Measurements from ENCODE around the gene IQSEC3.
"Not testable (repeated sequence)": the region's sequence is repeated elsewhere in the genome, so short reads cannot be mapped to it uniquely, and the experiment has no call there.

The IQSEC3 gene

DNA sequence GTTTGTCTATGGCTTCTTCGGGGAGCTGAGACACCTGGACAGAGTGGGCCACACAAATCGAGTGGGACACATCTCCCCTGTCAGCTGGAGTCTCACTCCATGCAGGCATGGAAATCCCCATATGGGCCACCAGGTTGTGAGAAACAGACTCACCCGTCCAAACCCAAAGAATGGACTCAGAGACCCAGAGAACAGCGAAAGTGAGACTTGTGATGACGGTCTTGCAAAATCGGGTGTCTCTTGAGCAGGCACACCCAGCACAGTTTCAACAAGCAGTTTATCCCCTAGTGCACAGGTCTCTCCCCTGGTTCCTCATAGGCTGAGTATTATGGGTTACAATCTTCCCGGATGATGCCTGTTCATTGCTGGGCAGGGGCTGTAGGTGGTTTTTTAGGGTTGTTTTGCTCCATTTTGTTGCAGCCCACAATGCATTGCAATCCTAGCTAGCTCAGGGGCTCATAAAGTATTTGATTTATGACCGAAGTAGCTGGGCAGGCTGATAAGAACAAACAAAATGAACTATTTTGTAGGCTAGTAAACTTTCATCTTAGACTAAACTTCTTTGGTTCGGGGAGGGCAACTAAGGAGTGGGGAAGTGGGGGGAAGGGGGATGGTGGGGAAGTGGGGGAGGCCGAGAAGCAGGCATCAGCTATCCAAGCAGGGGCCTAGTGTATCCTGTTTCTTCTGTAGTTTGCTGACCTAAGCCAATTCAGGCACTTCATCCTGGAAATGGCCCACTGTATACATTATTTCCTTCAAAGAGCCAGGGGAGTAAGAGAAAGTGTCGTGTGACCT, 45.3 kb downstream of the IQSEC3 start:
- no peak for DNase-seq (ENCODE audit: low spot score)

DNA sequence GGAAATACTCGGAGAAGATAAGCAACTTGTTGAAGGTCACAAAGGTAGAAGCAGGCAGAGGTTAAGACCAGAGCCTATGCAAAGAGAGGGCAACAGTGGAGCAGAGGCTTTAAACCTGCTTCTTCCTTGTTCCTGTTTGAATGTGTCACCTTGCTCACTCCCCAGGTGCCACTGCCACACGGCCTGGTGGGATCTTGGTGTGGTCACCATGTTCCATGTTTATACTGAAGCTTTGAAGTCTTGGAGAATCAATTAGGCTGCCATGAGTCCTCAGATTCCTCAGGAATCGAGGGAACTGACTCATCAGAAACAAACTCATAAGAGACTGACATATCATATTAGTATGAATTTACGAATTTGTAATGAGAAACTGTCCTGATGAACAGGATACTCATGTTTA, 46.8 kb downstream of the IQSEC3 start:
- no peak for DNase-seq (ENCODE audit: low spot score)

DNA sequence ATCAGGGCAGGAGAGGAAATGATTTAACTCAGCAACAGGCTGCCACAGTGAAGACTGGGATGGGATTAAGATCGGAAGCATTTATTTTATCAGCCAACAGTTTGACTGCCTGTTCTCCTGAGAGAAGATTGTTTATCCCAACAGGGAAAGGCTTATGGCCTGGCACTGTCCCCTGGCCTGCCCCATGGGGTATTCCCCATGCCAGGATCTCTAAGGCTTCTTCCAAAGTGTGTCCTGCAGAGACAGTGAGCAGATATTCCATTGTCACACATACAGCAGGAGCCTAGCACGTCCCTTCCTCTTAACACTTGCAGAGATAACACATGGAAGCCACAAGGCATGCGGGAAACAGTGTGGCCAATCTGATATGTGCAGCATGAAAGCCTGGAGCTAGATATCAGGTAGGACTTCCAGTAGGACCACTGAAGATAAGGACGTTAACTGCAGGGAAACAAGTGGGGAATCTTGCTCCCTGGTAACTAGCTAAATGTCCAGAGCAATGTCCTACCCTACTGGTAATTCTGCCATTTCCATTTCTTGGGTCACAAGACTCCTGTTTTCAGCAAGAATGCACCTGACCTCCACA, 48.2 kb downstream of the IQSEC3 start:
- no peak for DNase-seq (ENCODE audit: low spot score)

DNA sequence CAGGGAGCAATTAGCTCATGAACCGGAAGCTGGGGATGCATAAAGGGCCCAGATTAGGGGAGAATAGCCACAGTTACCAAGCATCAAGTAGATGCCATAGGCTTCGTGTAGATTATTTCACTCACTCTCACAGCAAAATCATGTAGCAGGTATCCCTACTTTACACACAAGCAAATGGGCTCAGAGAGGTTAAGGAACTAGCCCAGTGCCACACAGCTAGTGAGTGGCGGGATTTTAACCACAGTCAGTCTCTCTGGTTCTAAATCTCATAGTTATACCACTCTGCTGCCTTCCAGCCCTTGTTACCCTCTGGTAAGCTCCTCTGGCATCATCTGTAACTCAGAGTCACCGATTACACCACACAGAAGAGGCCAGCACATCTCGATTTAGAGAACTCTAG, 49.0 kb downstream of the IQSEC3 start:
- DNase-seq (ENCODE audit: low spot score) = no peak

DNA sequence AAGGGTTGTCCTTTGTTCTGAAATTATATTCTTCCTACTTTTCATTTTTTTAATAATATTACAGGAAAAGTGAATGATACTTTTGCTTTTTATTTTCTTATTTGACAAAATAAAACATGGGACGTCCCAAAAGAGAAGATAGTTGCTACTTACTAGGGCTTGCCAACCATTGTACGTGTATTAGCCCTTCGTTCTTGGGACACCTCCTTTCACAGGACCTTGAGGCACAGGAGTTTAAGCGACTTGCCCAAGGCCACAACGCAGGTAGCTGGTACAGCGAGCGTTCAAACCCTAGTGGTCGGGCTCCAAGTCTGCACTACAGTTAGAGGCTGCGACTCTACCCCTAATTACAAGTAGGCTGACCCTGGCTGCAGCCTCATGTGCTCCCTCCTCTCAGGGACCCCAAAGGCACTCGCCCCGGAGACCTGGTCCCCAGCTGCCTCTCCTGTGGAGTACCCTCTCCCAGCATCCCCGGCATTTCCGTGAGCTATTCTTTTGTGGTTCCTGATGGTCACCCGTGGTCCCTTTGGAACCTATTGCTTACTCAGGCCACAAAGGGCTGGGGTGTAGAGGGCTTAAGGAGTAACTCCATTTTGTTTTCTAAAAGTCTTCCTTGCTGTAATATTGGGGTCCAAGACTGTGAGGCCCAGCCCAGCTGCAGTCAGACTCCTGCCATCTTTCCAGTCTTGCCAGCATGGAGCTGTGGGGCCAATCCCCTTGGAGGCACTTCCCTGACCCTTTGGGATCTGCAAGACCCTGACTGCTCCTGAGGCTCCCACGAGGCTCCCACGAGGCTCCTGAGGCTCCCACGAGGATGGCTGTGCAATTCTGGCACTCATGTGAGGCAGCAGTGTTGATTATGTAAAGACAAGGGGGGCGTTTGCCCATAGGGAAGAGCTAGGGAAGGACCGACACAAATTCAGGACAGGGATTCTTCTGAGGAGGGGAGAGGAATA, 49.7 kb downstream of the IQSEC3 start:
- DNase-seq (ENCODE audit: low spot score) = no peak

DNA sequence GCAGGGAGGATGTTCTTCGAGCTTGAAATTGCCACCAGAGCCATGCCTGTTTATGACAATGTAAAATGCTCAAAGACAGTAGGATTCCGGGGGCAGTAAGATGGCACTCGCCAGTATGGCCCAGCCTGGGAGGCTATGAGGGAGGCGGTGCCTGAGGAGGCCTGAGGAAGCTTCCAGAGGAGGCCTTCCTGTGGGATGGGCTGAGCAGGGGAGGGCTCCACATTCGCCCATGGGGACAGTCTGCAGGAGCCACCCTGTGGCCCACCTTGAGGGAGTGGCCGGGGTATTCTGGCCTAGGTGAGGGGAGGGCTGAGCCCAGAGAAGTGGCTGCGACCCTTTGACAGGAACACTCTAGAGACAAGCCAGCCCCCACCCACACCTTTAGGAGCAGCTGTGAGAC, 50.7 kb downstream of the IQSEC3 start:
- DNase-seq (ENCODE audit: low spot score) = no peak

DNA sequence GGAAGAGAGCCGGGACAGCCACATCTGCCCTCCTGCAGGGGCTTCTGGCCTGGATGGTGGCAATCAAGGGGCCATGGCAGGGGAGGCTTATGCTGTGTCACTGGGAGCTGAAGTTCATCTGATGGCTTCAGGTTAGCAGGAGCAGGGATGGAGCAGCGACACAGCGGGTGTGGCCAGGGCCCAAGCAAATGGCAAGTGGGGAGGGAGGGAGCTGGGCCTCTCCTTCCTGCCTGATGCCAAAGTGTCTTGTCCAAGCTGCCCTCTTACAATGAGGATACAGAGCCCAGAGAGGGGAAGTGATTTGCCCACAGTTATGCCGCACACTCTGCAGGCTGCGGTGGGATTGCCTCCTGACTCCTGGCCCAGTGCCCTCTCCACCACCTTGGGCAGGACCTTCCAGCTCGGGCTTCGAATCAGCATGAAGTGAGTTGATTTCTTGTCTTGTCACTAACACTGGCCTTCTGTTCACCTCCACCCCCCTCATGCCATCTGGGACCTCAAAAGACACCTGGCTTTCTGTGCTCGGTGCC, 51.3 kb downstream of the IQSEC3 start:
- no peak for DNase-seq (ENCODE audit: low spot score)

DNA sequence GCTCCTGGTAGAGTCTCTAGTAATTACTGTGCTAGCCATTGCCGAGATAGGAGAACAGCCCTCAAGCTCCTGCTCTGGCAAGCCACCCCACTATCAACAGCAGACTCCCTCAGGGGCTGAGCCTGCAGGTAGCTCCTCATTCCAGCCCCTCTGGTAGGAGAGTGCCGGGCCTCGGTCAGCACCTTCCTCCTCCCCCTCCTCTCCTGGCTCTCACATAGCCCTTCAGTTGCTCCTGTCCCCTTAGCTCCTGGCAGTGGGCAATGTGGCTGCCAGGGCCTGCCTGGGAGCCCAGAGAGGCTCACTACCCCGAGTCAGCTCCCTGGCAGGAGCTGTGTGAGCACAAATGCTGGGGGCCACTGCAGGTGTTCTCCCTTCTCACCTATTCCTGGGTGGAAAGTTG, 52.0 kb downstream of the IQSEC3 start:
- DNase-seq (ENCODE audit: low spot score) = no peak

DNA sequence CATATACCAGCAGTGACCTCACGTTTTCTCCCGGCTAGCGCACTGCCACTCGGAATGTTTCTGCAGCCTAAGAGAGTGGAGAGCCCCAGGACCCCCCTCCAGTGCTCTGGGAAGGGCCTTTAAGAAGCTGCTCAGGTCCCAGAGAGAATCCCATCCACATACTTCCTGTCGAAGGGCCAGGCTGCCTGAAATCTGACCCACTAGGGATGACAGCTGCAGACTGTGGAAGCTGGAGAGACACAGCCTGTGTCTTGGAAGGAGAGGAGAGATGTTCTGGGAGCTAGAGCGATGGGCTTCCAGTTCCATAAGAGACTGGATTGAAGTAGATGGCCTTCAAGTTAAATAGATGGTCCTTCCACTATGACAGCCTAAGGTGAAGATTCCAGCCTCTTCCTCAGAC, 54.4 kb downstream of the IQSEC3 start:
- DNase-seq (ENCODE audit: low spot score) = no peak

DNA sequence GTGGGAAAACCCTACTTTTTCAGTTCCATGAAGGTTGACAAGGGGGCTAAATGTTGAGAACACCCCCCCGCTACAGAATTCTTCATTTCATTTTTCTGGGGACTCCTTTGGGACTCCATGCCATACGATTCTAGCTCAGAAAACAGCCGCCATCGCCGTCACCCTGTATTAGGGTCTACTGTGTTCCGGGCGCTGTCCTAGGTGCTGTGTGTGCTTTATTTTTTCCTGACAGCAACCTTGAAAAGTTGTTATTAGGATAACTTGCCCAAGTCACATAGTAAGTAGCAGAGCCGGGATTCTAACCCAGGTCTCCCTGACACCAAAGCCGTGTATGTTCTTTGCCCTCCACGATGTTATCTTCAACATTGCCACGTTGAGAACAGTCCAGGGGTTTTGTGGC, 55.1 kb downstream of the IQSEC3 start:
- no peak for DNase-seq (ENCODE audit: low spot score)

DNA sequence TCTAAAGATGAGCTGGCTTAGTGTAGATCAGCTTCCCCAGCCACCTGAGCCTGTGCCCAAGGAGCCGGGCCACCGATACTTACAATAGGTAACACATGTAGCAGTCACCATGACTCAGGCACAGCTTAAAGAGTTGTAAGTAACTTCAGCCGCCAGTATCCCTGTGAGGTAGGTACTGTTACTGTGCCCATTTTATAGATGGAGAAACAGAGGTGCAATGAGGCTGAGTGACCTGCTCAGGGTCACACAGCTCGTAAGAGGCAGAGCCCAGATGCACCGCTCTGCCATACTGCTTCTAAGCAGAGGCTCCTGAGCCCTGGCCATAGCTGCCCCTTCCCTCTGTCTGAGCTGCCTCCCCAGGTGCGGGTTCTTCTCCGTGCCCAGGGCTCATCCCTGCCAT, 58.5 kb downstream of the IQSEC3 start:
- DNase-seq (ENCODE audit: low spot score) = no peak

DNA sequence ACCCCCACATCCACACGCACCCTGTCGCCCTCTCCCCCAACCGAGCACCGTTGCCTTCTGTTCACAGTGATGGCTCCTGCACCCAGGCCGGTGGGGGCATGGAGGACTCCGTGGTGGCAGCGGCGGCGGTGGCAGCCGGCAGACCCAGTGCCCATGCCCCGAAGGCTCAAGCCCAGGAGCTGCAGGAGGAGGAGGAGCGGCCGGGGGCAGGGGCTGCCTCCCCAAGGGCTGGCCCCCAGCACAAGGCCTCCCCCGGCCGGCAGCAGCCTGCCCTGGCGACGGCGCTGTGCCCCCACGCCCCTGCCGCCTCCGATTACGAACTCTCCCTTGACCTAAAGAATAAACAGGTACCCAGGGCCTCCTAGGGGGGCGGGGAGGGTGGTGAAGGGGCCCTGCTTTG, 59.0 kb downstream of the IQSEC3 start:
- no peak for DNase-seq (ENCODE audit: low spot score)

DNA sequence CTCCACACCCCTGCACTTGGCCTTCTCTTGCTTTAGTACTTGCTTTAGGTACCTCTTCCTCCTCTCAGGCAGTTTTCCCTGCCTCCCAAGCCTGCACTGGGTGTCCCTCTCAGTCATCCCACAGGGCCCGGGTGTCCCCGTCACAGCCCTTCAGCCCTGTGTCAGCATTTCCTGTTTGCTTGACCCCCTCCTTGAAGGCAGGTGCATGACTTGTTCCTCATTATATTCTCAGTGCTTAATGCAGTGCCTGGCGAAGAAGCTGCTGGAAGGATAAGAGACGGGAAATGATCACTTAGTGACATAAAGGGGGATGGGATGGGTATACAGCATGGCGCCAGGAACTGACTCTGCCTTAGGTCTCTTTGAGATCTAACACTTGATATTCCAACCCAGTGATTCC, 61.5 kb downstream of the IQSEC3 start:
- no peak for DNase-seq (ENCODE audit: low spot score)

DNA sequence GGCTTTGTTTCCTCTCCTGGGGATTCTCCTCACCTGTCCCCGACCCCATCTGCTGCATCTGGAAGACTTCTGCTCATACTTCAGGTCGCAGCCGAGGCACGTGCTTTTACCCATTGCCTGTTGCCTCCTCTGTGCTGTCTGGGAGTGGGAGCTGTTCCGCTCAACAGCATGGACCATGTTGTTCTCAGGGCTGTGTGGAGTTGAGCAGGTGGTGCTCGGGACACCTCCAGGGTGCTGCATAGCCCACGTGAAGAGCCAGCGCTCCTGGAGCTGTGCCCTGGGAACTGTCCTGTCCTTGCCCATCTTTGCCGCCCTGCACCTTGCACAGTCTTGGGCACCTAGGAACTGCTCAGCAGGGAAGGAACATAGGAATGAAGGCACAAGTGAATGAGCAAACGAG, 62.4 kb downstream of the IQSEC3 start:
- DNase-seq (ENCODE audit: low spot score) = no peak

DNA sequence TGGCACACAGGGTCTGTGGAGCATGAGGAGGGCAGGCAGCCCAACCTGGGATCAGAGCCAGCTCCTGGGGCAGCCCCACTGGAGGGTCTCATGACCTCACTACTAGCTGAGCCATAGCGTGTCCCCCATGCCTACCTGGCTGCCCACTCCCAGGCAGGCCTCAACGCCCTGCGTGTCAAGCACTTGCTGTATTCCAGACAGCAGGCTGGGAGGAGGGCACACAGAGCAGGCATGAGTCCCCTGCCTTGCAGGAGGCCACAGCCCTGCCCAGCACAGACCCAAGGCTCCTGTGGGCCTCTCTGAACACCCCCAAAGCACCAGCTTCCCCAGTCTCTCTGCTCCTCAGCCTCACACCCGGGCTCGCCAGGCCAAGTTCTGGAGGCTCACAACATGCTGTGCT, 64.0 kb downstream of the IQSEC3 start:
- no peak for DNase-seq (ENCODE audit: low spot score)

DNA sequence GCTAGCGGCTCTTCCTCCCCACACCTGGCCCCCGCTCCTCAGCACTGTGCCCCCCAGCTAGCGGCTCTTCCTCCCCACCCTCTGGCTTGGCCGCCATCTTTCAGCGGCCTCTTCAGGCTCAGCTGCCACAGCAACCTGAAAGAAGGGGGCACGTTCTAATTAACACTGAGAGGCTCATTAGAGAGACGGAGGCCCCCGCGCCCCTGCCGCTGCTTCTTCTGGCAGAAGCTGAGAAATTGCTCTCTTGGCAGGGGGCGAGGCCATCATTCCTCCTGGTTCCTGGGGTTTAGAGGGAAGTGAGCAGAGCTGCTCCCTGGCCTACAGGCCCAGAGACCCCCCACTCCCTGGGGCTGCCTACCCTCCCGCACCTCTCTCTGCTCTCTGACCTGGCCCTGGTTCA, 64.4 kb downstream of the IQSEC3 start:
- no peak for DNase-seq (ENCODE audit: low spot score)

DNA sequence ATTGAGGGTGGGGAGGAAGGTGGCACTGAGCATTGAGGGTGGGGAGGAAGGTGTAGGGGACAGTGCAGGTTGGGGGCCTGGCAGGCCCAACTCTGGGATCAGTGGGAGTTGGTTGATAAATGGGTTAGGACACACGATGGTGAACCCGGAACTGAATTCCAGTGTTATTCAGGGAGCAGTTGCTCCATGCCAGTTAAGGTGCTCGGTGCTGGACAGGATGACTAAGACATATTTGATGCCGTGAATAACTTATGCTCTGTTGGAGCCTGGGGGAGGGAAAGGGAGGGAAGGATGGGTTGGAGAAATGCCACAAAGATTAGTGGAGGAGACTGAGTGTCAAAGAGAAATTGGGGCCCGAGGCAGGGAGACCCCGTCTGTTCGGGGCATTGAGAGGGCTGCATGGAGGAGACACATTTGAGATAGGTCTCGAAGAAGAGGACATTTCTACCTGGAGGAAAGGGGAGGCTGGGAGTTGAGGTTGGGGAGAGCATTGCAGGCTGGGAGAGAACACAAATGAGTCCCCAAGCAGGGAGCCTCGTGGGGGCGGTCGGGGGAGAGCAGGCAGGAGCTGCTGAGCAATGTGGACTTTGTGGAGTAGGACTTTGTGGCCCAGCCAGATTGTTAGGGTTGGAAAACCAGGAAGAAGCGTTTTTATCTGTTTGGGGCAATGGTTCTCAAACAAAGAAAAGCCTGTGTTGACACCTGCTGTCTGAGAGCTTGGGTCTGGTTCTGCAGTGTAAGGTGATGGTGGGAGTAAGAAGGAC, 65.3 kb downstream of the IQSEC3 start:
- DNase-seq (ENCODE audit: low spot score) = no peak

DNA sequence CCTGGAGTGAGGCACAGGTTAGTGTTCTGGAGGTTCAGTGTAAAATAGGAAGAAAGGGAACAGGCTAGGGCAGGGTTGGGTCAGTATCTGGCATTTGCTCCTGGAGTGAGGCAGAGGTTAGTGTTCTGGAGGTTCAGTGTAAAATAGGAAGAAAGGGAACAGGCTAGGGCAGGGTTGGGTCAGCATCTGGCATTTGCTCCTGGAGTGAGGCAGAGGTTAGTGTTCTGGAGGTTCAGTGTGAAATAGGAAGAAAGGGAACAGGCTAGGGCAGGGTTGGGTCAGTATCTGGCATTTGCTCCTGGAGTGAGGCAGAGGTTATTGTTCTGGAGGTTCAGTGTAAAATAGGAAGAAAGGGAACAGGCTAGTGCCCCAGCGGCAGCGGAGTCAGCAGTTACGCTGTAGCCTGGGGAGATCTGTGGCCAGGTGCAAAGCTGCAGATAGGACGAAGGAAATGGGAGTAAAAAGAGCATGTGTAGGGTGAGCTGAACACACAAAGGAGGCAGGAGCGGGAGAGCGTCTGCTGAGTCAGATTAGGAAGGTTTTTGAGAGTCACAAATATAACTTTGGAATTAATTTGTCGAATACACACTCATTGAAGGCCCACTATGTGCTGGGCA, 67.2 kb downstream of the IQSEC3 start:
- DNase-seq (ENCODE audit: low spot score) = not testable (repeated sequence)

DNA sequence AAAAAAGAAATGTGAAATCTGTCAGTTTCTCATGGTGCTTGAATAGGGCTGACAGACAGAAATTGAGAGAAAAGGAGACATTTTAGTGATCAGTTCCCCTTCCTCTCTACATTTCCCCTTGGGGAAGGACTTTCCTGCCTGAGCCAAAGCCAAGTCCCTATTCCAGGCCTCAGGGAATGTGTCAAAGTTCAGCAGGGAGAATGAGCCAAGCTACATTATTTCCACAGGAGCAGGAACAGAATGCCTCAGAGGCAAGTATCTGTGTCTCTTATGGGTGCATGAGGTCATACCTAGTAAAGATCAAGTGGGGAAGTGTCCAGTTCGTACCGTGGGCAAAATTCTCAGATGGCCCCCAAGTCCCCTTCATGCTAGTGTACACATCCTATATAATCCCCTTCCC, 68.6 kb downstream of the IQSEC3 start:
- DNase-seq (ENCODE audit: low spot score) = no peak

DNA sequence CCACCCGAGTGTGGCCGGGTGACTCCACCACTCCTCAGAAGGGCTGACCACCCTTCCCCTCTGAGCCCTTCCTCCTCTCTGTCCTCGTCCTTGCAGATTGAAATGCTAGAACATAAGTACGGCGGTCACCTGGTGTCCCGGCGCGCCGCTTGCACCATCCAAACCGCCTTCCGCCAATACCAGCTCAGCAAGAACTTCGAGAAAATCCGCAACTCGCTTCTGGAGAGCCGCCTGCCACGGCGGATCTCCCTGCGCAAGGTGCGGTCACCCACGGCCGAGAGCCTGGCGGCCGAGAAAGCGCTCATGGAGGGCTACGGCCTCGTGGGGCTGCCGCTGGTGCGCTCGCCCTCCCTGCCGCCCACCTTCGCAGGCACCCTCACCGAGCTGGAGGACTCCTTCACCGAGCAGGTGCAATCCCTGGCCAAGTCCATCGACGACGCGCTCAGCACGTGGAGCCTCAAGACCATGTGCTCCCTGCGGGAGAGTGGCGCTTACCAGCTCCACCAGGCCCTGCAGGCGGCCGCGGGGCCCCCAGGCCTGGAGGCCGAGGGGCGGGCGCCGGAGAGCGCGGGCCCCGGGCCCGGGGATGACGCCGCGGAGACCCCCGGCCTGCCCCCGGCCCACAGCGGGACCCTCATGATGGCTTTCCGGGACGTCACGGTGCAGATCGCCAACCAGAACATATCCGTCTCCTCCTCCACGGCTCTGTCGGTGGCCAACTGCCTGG, 71.8 kb downstream of the IQSEC3 start:
- no peak for DNase-seq (ENCODE audit: low spot score)
